CD4-positive, CD25-positive, alpha-beta regulatory T cell (primary cell): ENCODE data around the gene KRT12. TPM values are rescaled to one million over a fixed set of nuclear protein-coding genes. Genes with fewer than 3 reads are reported as not detected.

Experiments used
- ATAC-seq, 2 donors: fragments of 150-1000 bp; cut with Tn5 transposase; one replicate each; pipeline ENCODE4 v1.10.0; 2021; ENCODE audit warnings: low read depth in 2 of 2, moderate number of reproducible peaks in 2 of 2, moderate library complexity in 1 of 2
- DNase-seq, 3 donors: peaks; one replicate each; pipeline versions ENCODE4 v3.0.0 to v3.0.0-alpha.2; 2012 to 2022; ENCODE audit warnings: mixed read lengths in 1 of 3
- H3K27ac ChIP-seq: one replicate; pipeline ENCODE4 v1.7.0; 2013; ENCODE audit warnings: mild to moderate bottlenecking, low read length; ENCODE audit not compliant: insufficient read depth, poor library complexity, severe bottlenecking
- H3K27me3 ChIP-seq: one replicate; pipeline ENCODE4 v1.7.0; 2013; ENCODE audit warnings: low read length; ENCODE audit not compliant: control insufficient read depth, insufficient read depth
- H3K36me3 ChIP-seq: one replicate; pipeline ENCODE4 v1.7.0; 2013; ENCODE audit warnings: mild to moderate bottlenecking, low read length, moderate library complexity; ENCODE audit not compliant: control insufficient read depth, insufficient read depth
- H3K4me1 ChIP-seq: 2 replicates; pipeline ENCODE4 v1.7.0; 2013; ENCODE audit warnings: mild to moderate bottlenecking, low read length; ENCODE audit not compliant: insufficient read depth, control insufficient read depth, poor library complexity, severe bottlenecking
- H3K4me3 ChIP-seq: one replicate; pipeline ENCODE4 v1.7.0; 2013; ENCODE audit warnings: low read depth, mild to moderate bottlenecking, low read length, moderate library complexity
- H3K9me3 ChIP-seq, 2 experiments: 1 replicate in 1 of 2; 2 replicates in 1 of 2; pipeline ENCODE4 v1.7.0; 2013; ENCODE audit warnings: low read length in 2 of 2, mild to moderate bottlenecking in 1 of 2, moderate library complexity in 1 of 2; ENCODE audit not compliant: control insufficient read depth in 2 of 2
- H3K27ac Mint-ChIP-seq, 3 donors: one replicate each; pipeline ENCODE4 v1.8.0; 2020 to 2022; ENCODE audit warnings: mild to moderate bottlenecking in 3 of 3, mixed read lengths in 3 of 3, moderate library complexity in 2 of 3
- H3K27me3 Mint-ChIP-seq: one replicate; pipeline ENCODE4 v1.8.0; 2022; ENCODE audit warnings: mild to moderate bottlenecking, mixed read lengths
- H3K36me3 Mint-ChIP-seq: one replicate; pipeline ENCODE4 v1.8.0; 2020; ENCODE audit warnings: mixed read lengths
- H3K4me1 Mint-ChIP-seq, 4 donors: one replicate each; pipeline ENCODE4 v1.8.0; 2020 to 2022; ENCODE audit warnings: mixed read lengths in 4 of 4, mild to moderate bottlenecking in 1 of 4
- H3K4me3 Mint-ChIP-seq, 4 donors: one replicate each; pipeline ENCODE4 v1.8.0; 2020 to 2022; ENCODE audit warnings: mild to moderate bottlenecking in 4 of 4, mixed read lengths in 4 of 4, moderate library complexity in 3 of 4
- H3K9me3 Mint-ChIP-seq, 7 donors: one replicate each; pipeline ENCODE4 v1.8.0; 2020 to 2022; ENCODE audit warnings: mixed read lengths in 7 of 7, mild to moderate bottlenecking in 3 of 7, moderate library complexity in 2 of 7
- polyA plus RNA-seq, 4 donors: library from polyadenylated mRNA; unstranded; fragments of 300-500 nt; fragmentation: Illumina TruSeq; gene quantifications; one replicate each; pipeline ENCODE4 v1.2.3, GENCODE V29; 2021
- total RNA-seq: library from RNA; stranded (reverse); gene quantifications from one replicate; pipeline ENCODE4 v1.2.3, GENCODE V29; 2022

Gene KRT12
- total and polyA plus RNA-seq, 5 donors from 2014 or later, result not detected

DNA sequence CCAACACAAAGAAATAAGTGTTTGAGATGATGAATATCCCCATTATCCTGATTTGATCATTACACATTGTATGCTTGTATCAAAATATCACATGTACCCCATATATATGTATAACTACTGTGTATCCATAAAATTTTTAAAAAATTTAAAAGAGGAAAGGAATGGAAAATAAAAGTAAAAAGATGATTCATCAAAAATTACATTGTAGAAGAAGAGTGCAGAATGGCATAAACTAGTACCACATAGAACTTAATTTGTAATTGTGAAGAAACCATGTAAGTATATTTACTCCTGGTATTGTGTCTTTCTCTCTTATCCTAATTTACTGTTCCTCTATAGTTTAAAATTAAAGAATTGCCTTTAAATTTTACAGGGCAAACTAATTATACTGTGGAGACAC, 33.1 kb downstream of the KRT12 start:
- Histone ChIP-seq H3K27ac (no peak overlapping the region), H3K4me3 (no peak overlapping the region), H3K4me1 (no peaks in the 10 kb centered on the region), H3K36me3 (peaks cover 10% of the 10 kb centered on the region), H3K27me3 (no peaks in the 10 kb centered on the region), H3K9me3 (no peaks in the 10 kb centered on the region)
- Mint-ChIP-seq H3K27me3 (peaks cover 5% of the 10 kb centered on the region), H3K4me1 (peaks cover 0 to 7% (median 0%) of the 10 kb centered on the region in 4 donors), H3K36me3 (peaks cover 23% of the 10 kb centered on the region), H3K4me3 (no peak overlapping the region), H3K27ac (no peak overlapping the region), H3K9me3 (peaks cover 0 to 5% (median 0%) of the 10 kb centered on the region in 7 donors)
- no peak for ATAC-seq
- no peak for DNase-seq

GRCh38 chr17:40832840-40833239, 34.2 kb downstream of the KRT12 start:
- Histone ChIP-seq H3K4me1 (no peaks in the 10 kb centered on the region), H3K27ac (no peak overlapping the region), H3K4me3 (no peak overlapping the region), H3K36me3 (peaks cover 10% of the 10 kb centered on the region), H3K9me3 (no peaks in the 10 kb centered on the region), H3K27me3 (no peaks in the 10 kb centered on the region)
- peaks cover 0 to 5% (median 0%) of the 10 kb centered on the region in 7 donors for H3K9me3 Mint-ChIP-seq
- DNase-seq (no peak), ATAC-seq (no peak)
- H3K4me3 Mint-ChIP-seq, result no peak overlapping the region
- H3K27ac Mint-ChIP-seq, result no peak overlapping the region
- H3K36me3 Mint-ChIP-seq, result peaks cover 24% of the 10 kb centered on the region
- H3K4me1 Mint-ChIP-seq, result peaks cover 0 to 13% (median 1%) of the 10 kb centered on the region in 4 donors
- H3K27me3 Mint-ChIP-seq, result peaks cover 8% of the 10 kb centered on the region

GRCh38 chr17:40830085-40830776, 36.8 kb downstream of the KRT12 start:
- no peak overlapping the region for H3K27ac Mint-ChIP-seq

GRCh38 chr17:40828454-40829044, 38.5 kb downstream of the KRT12 start:
- no peaks in the 10 kb centered on the region for H3K27me3 ChIP-seq
- H3K9me3 ChIP-seq, result no peaks in the 10 kb centered on the region
- ATAC-seq, result no peak
- H3K36me3 Mint-ChIP-seq, result peaks cover 31% of the 10 kb centered on the region
- no peak overlapping the region for H3K4me3 ChIP-seq
- peaks cover 0 to 19% (median 3%) of the 10 kb centered on the region in 4 donors for H3K4me1 Mint-ChIP-seq
- no peak for DNase-seq
- H3K27me3 Mint-ChIP-seq, result peaks cover 13% of the 10 kb centered on the region
- no peak overlapping the region for H3K4me3 Mint-ChIP-seq
- no peak overlapping the region for H3K27ac Mint-ChIP-seq
- H3K27ac ChIP-seq, result no peak overlapping the region
- H3K4me1 ChIP-seq, result no peaks in the 10 kb centered on the region
- no peaks in the 10 kb centered on the region for H3K36me3 ChIP-seq
- peaks cover 0 to 6% (median 1%) of the 10 kb centered on the region in 7 donors for H3K9me3 Mint-ChIP-seq

More at GRCh38 chr17:40830085-40830776, 36.8 kb downstream of the KRT12 start:
- Histone ChIP-seq H3K9me3 (no peaks in the 10 kb centered on the region), H3K27me3 (no peaks in the 10 kb centered on the region), H3K27ac (no peak overlapping the region), H3K4me3 (no peak overlapping the region), H3K36me3 (peaks cover 10% of the 10 kb centered on the region), H3K4me1 (no peaks in the 10 kb centered on the region)
- ATAC-seq (no peak), DNase-seq (no peak)
- Mint-ChIP-seq H3K36me3 (peaks cover 36% of the 10 kb centered on the region), H3K27me3 (peaks cover 13% of the 10 kb centered on the region), H3K4me1 (peaks cover 0 to 19% (median 3%) of the 10 kb centered on the region in 4 donors), H3K4me3 (no peak overlapping the region), H3K9me3 (peaks cover 0 to 6% (median 1%) of the 10 kb centered on the region in 7 donors)

- ATAC-seq (no peak), DNase-seq (peak in 1 of 3 donors; percentile 27)
- Histone ChIP-seq H3K4me3 (no peak overlapping the region), H3K27me3 (no peaks in the 10 kb centered on the region), H3K36me3 (no peaks in the 10 kb centered on the region), H3K4me1 (no peaks in the 10 kb centered on the region), H3K9me3 (no peaks in the 10 kb centered on the region), H3K27ac (no peak overlapping the region)
- H3K4me3 Mint-ChIP-seq, result no peak overlapping the region
- peaks cover 13% of the 10 kb centered on the region for H3K27me3 Mint-ChIP-seq
- H3K36me3 Mint-ChIP-seq, result peaks cover 27% of the 10 kb centered on the region
- peaks cover 0 to 15% (median 3%) of the 10 kb centered on the region in 4 donors for H3K4me1 Mint-ChIP-seq
- H3K9me3 Mint-ChIP-seq, result peaks cover 0 to 6% (median 1%) of the 10 kb centered on the region in 7 donors
- H3K27ac Mint-ChIP-seq, result peak overlapping the region in 1 of 3 donors; percentile 49
Measured at GRCh38 chr17:40827746-40828453, 39.1 kb downstream of the KRT12 start.

GRCh38 chr17:40825599-40825998, 41.4 kb downstream of the KRT12 start:
- peaks cover 13% of the 10 kb centered on the region for H3K27me3 Mint-ChIP-seq
- no peak overlapping the region for H3K4me3 Mint-ChIP-seq
- peaks cover 0 to 6% (median 1%) of the 10 kb centered on the region in 7 donors for H3K9me3 Mint-ChIP-seq

GRCh38 chr17:40824015-40824832, 42.8 kb downstream of the KRT12 start:
- ATAC-seq, result no peak
- no peak for DNase-seq
- peaks cover 0 to 6% (median 0%) of the 10 kb centered on the region in 7 donors for H3K9me3 Mint-ChIP-seq
- H3K36me3 ChIP-seq, result no peaks in the 10 kb centered on the region
- no peak overlapping the region for H3K27ac Mint-ChIP-seq
- no peaks in the 10 kb centered on the region for H3K9me3 ChIP-seq
- H3K27ac ChIP-seq, result no peak overlapping the region
- H3K27me3 ChIP-seq, result no peaks in the 10 kb centered on the region
- H3K4me1 ChIP-seq, result no peaks in the 10 kb centered on the region
- H3K4me3 ChIP-seq, result no peak overlapping the region
- peaks cover 36% of the 10 kb centered on the region for H3K36me3 Mint-ChIP-seq
- peaks cover 13% of the 10 kb centered on the region for H3K27me3 Mint-ChIP-seq
- H3K4me1 Mint-ChIP-seq, result peaks cover 0 to 21% (median 11%) of the 10 kb centered on the region in 4 donors
- H3K4me3 Mint-ChIP-seq, result no peak overlapping the region

More at GRCh38 chr17:40825599-40825998, 41.4 kb downstream of the KRT12 start:
- Mint-ChIP-seq H3K4me1 (peaks cover 0 to 13% (median 4%) of the 10 kb centered on the region in 4 donors), H3K27ac (no peak overlapping the region), H3K36me3 (peaks cover 34% of the 10 kb centered on the region)
- no peak for DNase-seq
- Histone ChIP-seq H3K27ac (no peak overlapping the region), H3K36me3 (no peaks in the 10 kb centered on the region), H3K27me3 (no peaks in the 10 kb centered on the region), H3K4me3 (no peak overlapping the region), H3K9me3 (no peaks in the 10 kb centered on the region), H3K4me1 (no peaks in the 10 kb centered on the region)
- no peak for ATAC-seq
